ENCODE measurements around the gene TMCO6. TPM values are rescaled to one million over a fixed set of nuclear protein-coding genes. Genes with fewer than 3 reads are reported as not detected.

Gene TMCO6
- total and polyA plus RNA-seq, 2 of the 8 experiments (the other 6 are each of a cell fraction or from before 2014, with no cell fraction given), result 29.0 to 40.9 TPM

GRCh38 chr5:140673187-140673976 lies 34.1 kb downstream of the TMCO6 start, which contains the start of gene DND1:
DND1 (minus strand) TSS chr5:140673576; CDS start chr5:140673542, 34 bp downstream.
- no peaks in the 10 kb centered on the region for H3K27me3 ChIP-seq (replicated peaks in 1 of 4; ENCODE audit: control insufficient read depth in 3 of 4, extremely low read depth in 1 of 4, insufficient read depth in 3 of 4, low read length in 3 of 4)
- no peak within 1 kb of the TSS for H2AK5ac ChIP-seq (ENCODE audit: low read depth, low read length)
- POLR2A ChIA-PET (ENCODE audit: partially characterized antibody), result interaction anchor here (0.8 to 3.9 kb wide), 16 partner anchors 8 to 125 kb away, joined by 3 to 26 read pairs (median 4); partner anchors contain the start of genes EIF4EBP3, HARS1, HARS2 and IK
- peak within 1 kb of the TSS; percentile 71 for H4K8ac ChIP-seq (ENCODE audit: extremely low read depth, insufficient read depth, low read length)
- H3K79me2 ChIP-seq (ENCODE audit: control insufficient read depth in 1 of 2, insufficient read depth in 2 of 2, low read length in 2 of 2), result no peaks in the 10 kb centered on the region
- no peak within 1 kb of the TSS for H3K9ac ChIP-seq (replicated peaks in 1 of 4; ENCODE audit: extremely low read depth in 1 of 4, low read depth in 3 of 4, low read length in 3 of 4)
- no peak within 1 kb of the TSS for H4K91ac ChIP-seq (replicated peaks; ENCODE audit: insufficient read length, low read length)
- H2BK15ac ChIP-seq (ENCODE audit: low read length), result no peak within 1 kb of the TSS
- no peak for FAIRE-seq
- H2BK120ac ChIP-seq (replicated peaks; ENCODE audit: low read depth, low read length), result no peak within 1 kb of the TSS
- peak in 1 of 2 experiments; percentile 57 for DNase-seq (ENCODE audit: low read depth in 1 of 2, low spot score in 2 of 2)
- H2AFZ ChIP-seq (ENCODE audit: low read length), result no peak within 1 kb of the TSS
- CTCF ChIA-PET (ENCODE audit: partially characterized antibody), result interaction anchor here (0.7 kb wide), 1 partner anchor 182 kb away, joined by 3 read pairs; the partner anchor contains the start of gene PCDHA10
- no peak within 1 kb of the TSS for H3K14ac ChIP-seq (ENCODE audit: insufficient read length)
- no peak within 1 kb of the TSS; the same call in 1 of the 2 replicates for H3K18ac ChIP-seq (ENCODE audit: extremely low read depth, low read length)
- H3K36me3 ChIP-seq (ENCODE audit: control insufficient read depth in 2 of 4, insufficient read depth in 4 of 4, low read length in 3 of 4), result peaks cover 15 to 62% (median 47%) of the 10 kb centered on the region in 4 experiments
- 92% methylated on average over 28 of the region's 45 CpGs; no CpG with 5 or more reads in 1 of the 2 experiments for WGBS, 2 experiments (ENCODE audit: extremely low coverage in 1 of 2, insufficient coverage in 1 of 2, insufficient read length in 1 of 2, insufficient replicate concordance in 2 of 2, low coverage in 1 of 2, low lambda C conversion rate in 2 of 2, missing lambda C conversion rate in 1 of 2)
- H3K4me1 ChIP-seq (replicated peaks in 1 of 4; ENCODE audit: control insufficient read depth in 3 of 4, insufficient read depth in 4 of 4, low read length in 3 of 4), result no peaks in the 10 kb centered on the region; a peak in 1 of 7 replicates
- no peaks in the 10 kb centered on the region for H3K9me3 ChIP-seq (ENCODE audit: insufficient read depth in 2 of 2, low read depth in 1 of 2, low read length in 1 of 2)
- no peak within 1 kb of the TSS for H3K4ac ChIP-seq (replicated peaks; ENCODE audit: insufficient read length, low read depth, low read length)
- H3K27ac ChIP-seq (ENCODE audit: low read depth, low read length), result no peak within 1 kb of the TSS
- no peak within 1 kb of the TSS for H2BK12ac ChIP-seq (ENCODE audit: low read depth, low read length)
- H3K56ac ChIP-seq (replicated peaks; ENCODE audit: insufficient read length, low read depth, low read length), result no peak within 1 kb of the TSS
- no peaks in the 10 kb centered on the region for H3K23me2 ChIP-seq (ENCODE audit: low read depth, low read length)
- peak within 1 kb of the TSS; percentile 52; the same call in 1 of the 2 replicates for H2BK5ac ChIP-seq (ENCODE audit: low read depth, low read length)
- no peak within 1 kb of the TSS for H2BK20ac ChIP-seq (ENCODE audit: low read length)
- H3K79me1 ChIP-seq (ENCODE audit: low read depth, low read length), result 0 out of 2 replicates have a peak, but pooled peaks cover under 1% of the 10 kb centered on the region
- H4K5ac ChIP-seq (ENCODE audit: insufficient read length, low read depth, low read length), result no peak within 1 kb of the TSS
- H3K23ac ChIP-seq (ENCODE audit: insufficient read length), result no peak within 1 kb of the TSS
- H4K20me1 ChIP-seq (replicated peaks in 1 of 2; ENCODE audit: control insufficient read depth in 1 of 2, insufficient read depth in 2 of 2, low read length in 2 of 2), result peaks cover 0 to 4% of the 10 kb centered on the region in 2 experiments
- no peak within 1 kb of the TSS for H3K4me3 ChIP-seq (ENCODE audit: extremely low read depth in 1 of 4, insufficient read depth in 2 of 4, low read depth in 3 of 4, low read length in 4 of 4)
- H3K4me2 ChIP-seq (ENCODE audit: insufficient read depth in 1 of 2, low read depth in 2 of 2, low read length in 2 of 2), result peak within 1 kb of the TSS in 1 of 2 experiments; percentile 33; a peak in 3 of 4 replicates
- TF ChIP-seq, protein P1, sequence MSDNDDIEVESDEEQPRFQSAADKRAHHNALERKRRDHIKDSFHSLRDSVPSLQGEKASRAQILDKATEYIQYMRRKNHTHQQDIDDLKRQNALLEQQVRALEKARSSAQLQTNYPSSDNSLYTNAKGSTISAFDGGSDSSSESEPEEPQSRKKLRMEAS (IDR thresholded peaks at IDR 0.05), result 0 out of 2 replicates have a peak, but pooled peaks have one; percentile 14
- no peak for TF ChIP-seq SP2 (IDR thresholded peaks at IDR 0.05; ENCODE audit: low read length)

Data from H1 (cell line).